IMR-90 (cell line): ENCODE data around the gene TSPEAR.

Experiments
- CEBPB ChIP-seq: IDR thresholded peaks from 2 replicates; pipeline ENCODE4 v1.6.1; 2012; ENCODE audit warnings: low read depth, low read length, improper control_type of control experiment
- CHD1 ChIP-seq: IDR thresholded peaks from 2 replicates; pipeline ENCODE4 v1.6.1; 2012; ENCODE audit warnings: low read depth, low read length, improper control_type of control experiment
- FOS ChIP-seq: fragments of 150-350 bp; IDR thresholded peaks from 2 replicates; pipeline ENCODE4 v1.6.1; 2016; ENCODE audit warnings: low read depth, low read length
- MAFK ChIP-seq: IDR thresholded peaks from 2 replicates; pipeline ENCODE4 v1.6.1; 2012; ENCODE audit warnings: low read depth, low read length, improper control_type of control experiment
- MAZ ChIP-seq: IDR thresholded peaks from 2 replicates; pipeline ENCODE4 v1.6.1; 2012; ENCODE audit warnings: low read depth, mild to moderate bottlenecking, low read length, improper control_type of control experiment, moderate library complexity, borderline replicate concordance
- MXI1 ChIP-seq: IDR thresholded peaks from 2 replicates; pipeline ENCODE4 v1.6.1; 2012; ENCODE audit warnings: low read depth, mild to moderate bottlenecking, low read length, moderate library complexity, borderline replicate concordance
- NFE2L2 ChIP-seq: fragments of 150-350 bp; IDR thresholded peaks from 2 replicates; pipeline ENCODE4 v1.6.1; 2016; ENCODE audit warnings: low read depth, mild to moderate bottlenecking, low read length
- POLR2A ChIP-seq: IDR thresholded peaks from 2 replicates; pipeline ENCODE4 v1.6.1; 2012; ENCODE audit warnings: mild to moderate bottlenecking, low read depth, low read length
- RAD21 ChIP-seq: IDR thresholded peaks from 2 replicates; pipeline ENCODE4 v1.6.1; 2012; ENCODE audit warnings: low read length, improper control_type of control experiment
- RFX5 ChIP-seq: IDR thresholded peaks from 2 replicates; pipeline ENCODE4 v1.8.0; 2012; ENCODE audit warnings: low read depth, mild to moderate bottlenecking, low read length, moderate library complexity
- SMC3 ChIP-seq: fragments of 150-350 bp; IDR thresholded peaks from 2 replicates; pipeline ENCODE4 v1.6.1; 2016; ENCODE audit warnings: low read depth, mild to moderate bottlenecking, antibody characterized with exemption, low read length, moderate library complexity
- TF ChIP-seq, protein P1 (sequence below): conservative IDR thresholded peaks from 2 replicates; pipeline ENCODE4 v1.5.1; 2012; ENCODE audit warnings: mild to moderate bottlenecking, low read depth, low read length, improper control_type of control experiment
- TF ChIP-seq, protein P2 (sequence below): fragments of 150-350 bp; IDR thresholded peaks from 2 replicates; pipeline ENCODE4 v1.6.1; 2016; ENCODE audit warnings: low read depth, mild to moderate bottlenecking, low read length, moderate library complexity, borderline replicate concordance
- TF ChIP-seq, protein P3 (sequence below): fragments of 150-350 bp; IDR thresholded peaks from 2 replicates; pipeline ENCODE4 v1.6.1; 2017; ENCODE audit warnings: mild to moderate bottlenecking, antibody characterized with exemption, low read length, low read depth

DNA sequence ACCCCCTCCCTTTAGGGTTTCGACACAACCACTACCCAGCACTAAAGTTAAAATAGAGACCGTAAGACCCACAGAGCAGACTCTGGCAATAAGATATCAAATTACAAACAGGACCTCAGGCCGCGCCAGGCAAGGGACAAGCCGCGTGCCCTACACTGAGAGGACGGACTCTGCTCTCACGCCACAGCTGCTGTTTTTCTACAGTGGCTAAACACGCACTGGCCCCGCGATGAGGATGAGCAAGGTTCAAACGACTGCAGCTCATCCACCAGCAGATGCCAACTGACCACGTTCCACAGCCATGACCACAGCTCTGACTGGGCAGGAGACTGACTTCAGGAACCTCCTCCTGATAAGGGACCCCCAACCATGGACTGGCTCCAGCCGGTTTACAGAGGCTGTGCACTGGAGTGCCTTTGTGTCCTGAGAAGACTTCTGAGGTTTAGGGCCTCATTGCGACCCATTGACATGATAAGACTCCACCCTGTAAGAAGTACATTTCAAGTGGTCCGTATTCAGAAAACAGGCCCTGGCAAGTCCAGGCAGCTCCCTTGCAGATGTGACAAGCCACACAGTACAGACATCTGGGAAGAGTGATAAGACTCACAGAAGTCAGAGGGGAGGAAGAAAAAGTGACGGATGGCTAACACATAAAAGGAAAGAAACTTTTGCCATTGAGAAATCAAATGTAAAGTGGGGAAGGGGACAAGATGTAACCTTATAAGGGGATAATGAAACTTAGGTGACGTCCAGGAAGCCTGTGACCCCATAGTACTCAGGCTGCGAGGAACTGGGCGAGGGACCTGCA lies 117.6 kb downstream of the TSPEAR start:
- TF ChIP-seq POLR2A (no peak), RFX5 (no peak), FOS (no peak), MXI1 (no peak), SMC3 (no peak), RAD21 (no peak), CEBPB (no peak), MAFK (no peak), MAZ (no peak), NFE2L2 (no peak), CHD1 (no peak)
- TF ChIP-seq, protein P1, sequence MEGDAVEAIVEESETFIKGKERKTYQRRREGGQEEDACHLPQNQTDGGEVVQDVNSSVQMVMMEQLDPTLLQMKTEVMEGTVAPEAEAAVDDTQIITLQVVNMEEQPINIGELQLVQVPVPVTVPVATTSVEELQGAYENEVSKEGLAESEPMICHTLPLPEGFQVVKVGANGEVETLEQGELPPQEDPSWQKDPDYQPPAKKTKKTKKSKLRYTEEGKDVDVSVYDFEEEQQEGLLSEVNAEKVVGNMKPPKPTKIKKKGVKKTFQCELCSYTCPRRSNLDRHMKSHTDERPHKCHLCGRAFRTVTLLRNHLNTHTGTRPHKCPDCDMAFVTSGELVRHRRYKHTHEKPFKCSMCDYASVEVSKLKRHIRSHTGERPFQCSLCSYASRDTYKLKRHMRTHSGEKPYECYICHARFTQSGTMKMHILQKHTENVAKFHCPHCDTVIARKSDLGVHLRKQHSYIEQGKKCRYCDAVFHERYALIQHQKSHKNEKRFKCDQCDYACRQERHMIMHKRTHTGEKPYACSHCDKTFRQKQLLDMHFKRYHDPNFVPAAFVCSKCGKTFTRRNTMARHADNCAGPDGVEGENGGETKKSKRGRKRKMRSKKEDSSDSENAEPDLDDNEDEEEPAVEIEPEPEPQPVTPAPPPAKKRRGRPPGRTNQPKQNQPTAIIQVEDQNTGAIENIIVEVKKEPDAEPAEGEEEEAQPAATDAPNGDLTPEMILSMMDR, result no peak
- TF ChIP-seq, protein P2, sequence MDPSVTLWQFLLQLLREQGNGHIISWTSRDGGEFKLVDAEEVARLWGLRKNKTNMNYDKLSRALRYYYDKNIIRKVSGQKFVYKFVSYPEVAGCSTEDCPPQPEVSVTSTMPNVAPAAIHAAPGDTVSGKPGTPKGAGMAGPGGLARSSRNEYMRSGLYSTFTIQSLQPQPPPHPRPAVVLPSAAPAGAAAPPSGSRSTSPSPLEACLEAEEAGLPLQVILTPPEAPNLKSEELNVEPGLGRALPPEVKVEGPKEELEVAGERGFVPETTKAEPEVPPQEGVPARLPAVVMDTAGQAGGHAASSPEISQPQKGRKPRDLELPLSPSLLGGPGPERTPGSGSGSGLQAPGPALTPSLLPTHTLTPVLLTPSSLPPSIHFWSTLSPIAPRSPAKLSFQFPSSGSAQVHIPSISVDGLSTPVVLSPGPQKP, result no peak
- TF ChIP-seq, protein P3, sequence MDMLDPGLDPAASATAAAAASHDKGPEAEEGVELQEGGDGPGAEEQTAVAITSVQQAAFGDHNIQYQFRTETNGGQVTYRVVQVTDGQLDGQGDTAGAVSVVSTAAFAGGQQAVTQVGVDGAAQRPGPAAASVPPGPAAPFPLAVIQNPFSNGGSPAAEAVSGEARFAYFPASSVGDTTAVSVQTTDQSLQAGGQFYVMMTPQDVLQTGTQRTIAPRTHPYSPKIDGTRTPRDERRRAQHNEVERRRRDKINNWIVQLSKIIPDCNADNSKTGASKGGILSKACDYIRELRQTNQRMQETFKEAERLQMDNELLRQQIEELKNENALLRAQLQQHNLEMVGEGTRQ, result no peak
